ENCODE data around the gene DMRTA1.
"Not testable (repeated sequence)": the region's sequence is repeated elsewhere in the genome, so short reads cannot be mapped to it uniquely, and the experiment has no call there.

Gene DMRTA1

DNA sequence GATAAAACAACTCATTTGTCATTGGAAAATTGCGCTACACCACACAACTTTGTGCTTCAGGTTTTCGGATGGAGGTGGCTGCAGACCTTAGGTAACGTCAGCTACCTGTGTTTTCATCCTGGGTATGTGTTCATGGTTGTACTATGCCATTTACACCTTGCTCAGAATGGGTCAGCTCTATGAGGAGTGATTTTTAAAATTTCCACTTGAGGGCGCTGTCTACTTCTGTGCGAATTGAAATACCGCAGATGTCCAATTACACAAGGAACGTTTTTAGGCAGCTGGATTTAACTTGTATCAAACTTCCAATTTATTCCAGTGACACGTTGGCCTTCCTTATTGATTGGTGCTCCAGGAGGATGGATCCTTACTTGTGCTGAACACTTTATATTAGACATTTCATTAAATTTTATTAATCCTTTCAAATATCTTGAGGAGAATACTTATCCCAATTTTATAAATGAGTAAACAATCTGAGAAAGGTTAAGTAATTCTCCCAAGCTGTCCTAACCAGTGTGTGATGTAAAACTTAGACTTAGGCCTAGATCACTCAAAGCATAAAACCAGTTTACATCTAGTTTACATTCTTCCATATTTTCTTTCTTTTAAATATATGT lies 23.4 kb downstream of the DMRTA1 start:
- DNase-seq: no peak

DNA sequence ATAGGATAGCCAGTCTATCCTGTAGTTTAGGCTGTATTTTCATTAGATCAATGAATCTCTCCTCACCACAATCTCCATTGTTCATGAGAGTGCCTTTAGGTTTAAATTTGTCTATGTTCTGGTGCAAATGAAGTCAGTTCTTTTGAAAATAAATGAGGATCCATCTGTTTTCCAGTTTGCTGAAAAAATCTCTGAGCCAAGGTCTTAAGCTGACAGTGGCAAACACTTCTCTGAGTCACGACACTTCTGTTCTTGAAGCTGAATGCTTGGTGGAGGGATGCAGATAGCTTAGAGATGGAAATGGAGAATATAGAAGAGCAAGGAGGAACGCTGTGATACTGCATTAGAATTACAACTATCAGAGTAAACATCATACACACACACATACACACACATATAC lies 34.9 kb downstream of the DMRTA1 start:
- no peak for DNase-seq

- DNase-seq: no peak
These were observed 37.0 kb downstream of the DMRTA1 start for GRCh38 chr9:22483528-22484070.

DNA sequence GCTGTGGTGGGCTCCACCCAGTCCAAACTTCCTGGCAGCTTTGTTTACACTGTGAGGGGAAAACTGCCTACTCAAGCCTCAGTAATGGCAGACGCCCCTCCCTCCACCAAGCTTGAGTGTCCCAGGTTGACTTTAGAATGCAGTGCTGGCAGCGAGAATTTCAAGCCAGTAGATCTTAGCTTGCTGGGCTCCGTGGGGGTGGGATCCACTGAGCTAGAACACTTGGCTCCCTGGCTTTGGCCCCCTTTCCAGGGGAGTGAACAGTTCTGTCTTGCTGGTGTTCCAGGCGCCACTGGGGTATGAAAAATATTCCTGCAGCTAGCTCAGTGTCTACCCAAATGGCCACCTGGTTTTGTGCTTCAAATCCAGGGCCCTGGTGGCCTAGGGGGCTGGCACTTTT lies 49.6 kb downstream of the DMRTA1 start:
- not testable (repeated sequence) for DNase-seq

All from NCI-H510A treated with DMSO at 0.1 percent for 48 hours (cell line).